Stimulated activated CD4-positive, alpha-beta T cell treated with anti-CD3 and anti-CD28 coated beads, TNF-alpha, amount 100 ng/mL, for 1 hour (primary cell): ENCODE measurements around the gene PHKA2.
"Not testable (repeated sequence)": the region's sequence is repeated elsewhere in the genome, so short reads cannot be mapped to it uniquely, and the experiment has no call there.

Source experiments
- DNase-seq, 3 donors: peaks; one replicate each; pipeline ENCODE4 v3.0.0-alpha.2; 2020; ENCODE audit warnings: low read depth in 3 of 3, low spot score in 1 of 3

The PHKA2 gene

DNA sequence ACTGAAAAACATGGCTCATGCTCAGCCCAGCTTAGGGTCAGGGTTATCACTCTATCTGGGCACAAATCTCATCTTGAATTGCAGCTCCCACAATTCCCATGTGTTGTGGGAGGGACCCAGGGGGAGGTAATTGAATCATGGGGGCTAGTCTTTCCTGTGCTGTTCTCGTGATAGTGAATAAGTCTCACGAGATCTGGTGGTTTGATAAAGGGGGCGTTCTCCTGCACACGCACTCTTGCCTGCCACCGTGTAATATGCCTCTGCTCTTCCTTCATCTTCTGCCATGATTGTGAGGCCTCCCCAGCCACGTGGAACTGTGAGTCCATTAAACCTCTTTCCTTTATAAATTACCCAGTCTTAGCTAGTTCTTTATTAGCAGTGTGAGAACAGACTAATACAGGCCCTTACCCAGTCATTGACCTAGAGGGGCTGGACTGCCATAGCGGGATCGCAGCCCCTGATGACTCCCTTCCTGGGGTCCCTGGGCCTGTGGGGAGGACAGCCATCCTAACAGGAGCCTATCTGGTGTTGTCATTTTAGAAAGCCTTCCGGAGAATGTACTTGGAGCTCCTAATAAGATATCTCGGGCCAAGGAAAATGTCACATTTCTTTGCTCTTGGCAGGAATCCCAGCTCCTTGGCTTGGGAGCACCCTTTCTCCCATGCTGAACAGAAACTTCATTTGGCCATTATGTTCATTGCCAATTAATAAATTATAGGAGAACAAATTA, 112.6 kb downstream of the PHKA2 start:
- no peak for DNase-seq

DNA sequence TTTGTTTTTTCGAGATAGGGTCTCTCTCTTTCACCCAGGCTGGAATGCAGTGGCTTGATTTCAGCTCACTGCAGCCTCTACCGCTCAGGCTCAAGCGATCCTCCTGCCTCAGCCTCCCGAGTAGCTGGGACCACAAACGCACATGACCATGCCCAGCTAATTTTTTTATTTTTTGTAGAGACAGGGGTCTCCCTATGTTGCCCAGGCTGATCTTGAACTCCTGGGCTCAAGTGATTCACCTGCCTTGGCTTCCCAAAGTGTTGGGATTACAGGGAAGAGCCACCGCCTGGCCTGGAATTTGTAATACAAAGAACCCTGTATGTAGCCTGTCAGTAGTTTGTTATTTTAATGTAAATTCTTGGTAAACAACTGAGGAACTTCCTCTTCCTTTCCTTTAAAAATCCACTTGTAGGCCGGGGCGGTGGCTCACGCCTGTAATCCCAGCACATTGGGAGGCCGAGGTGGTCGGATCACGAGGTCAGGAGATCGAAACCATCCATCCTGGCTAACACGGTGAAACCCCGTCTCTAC, 119.5 kb downstream of the PHKA2 start:
- no peak for DNase-seq

DNA sequence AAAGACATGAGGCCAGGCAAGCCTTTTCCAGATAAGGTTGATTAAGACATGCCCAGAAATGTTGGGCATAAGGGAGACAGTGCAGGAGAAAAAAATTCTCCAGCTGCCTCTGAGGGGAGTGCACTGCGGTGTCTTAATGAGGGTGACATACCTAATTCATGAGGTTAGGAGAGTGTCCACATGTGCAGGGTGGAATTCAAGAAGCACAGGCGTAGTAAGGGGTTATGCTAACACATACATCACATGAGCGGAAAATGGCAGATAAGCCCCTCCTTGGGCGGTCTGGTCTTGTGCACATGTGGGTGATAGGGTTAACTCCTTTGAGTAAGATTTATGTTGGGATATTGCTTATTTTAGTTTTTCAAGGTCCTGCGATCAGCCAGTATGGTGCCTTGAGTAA, 122.4 kb downstream of the PHKA2 start:
- DNase-seq, result no peak

DNA sequence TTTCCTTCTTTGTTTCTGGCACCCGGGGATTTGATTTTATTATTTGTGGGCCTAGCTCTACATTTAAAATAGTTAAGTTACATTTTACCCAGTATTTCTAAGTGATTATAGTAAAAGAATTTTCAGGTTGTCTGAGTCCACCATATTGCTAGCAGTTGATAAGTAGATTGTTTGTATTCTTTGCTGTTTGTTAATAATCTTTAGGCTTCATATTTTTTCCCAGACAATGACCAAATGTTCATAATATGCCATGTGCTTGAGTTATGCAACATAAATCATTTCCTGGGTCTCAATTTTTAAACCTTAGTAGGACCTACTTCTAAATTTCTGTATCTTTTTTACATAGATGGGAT, 127.3 kb downstream of the PHKA2 start:
- DNase-seq, result no peak

DNA sequence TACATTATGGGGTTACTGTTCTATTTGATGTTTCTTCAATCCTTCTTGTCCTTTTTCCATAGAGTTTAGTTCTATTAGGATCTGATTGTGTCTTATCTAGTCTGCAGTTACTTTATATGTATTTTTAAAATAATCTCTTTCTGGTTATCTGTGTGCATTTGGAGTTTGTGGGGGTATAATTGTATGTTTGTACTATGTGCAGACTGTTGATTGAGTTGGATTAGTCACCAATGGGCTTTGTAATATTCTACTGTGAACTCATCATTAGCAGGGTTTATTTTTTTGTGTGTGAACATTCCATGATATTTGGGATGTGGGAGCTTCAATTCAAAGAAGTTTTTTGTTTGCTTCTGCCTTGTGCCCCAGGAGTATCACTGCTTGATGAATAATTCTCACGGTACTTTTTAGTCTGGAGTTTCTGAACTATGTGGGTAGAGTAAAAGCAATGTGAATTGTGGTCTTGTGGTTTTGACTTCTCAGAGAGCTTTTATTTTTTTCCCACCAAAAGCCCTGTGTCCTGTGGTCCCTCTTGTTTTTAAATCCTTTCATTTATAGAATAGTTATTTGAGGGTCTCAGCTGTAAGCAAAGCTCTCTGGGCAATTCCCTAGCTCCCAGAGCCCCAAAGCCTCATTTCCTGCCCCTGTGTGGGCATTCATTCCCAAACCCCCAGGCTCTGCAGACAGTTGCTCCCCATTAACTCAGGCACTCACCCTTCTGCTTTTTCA, 127.8 kb downstream of the PHKA2 start:
- no peak for DNase-seq

DNA sequence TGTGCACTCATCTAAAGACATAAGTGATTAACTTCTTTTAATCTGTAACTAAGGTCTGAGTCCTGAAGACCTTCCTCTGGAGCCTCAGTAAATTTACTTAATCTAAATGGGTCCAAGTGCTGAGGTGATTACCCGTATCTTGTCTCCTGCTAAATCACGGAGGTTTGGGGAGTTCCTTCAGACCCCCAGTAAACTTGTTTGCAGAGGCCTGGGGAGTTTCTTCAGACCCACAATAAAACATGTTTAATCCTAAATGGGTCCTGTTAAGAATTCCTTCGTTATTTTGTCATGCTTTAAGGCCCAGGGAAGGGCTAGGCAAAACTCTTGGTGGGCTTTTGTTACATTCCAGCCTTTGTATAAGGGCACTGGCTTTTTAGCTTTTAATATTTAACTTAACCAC, 136.0 kb downstream of the PHKA2 start:
- DNase-seq, result not testable (repeated sequence)
